SJSA1 (cell line): ENCODE data around the gene RAD23B. TPM values are rescaled to one million over a fixed set of nuclear protein-coding genes. Genes with fewer than 3 reads are reported as not detected.
"Not testable (repeated sequence)": the region's sequence is repeated elsewhere in the genome, so short reads cannot be mapped to it uniquely, and the experiment has no call there.

Experiments used
- DNase-seq, 2 experiments: peaks; one replicate each; pipeline ENCODE4 v3.0.0-alpha.2; 2015 to 2020; ENCODE audit warnings: low spot score in 2 of 2, low read depth in 1 of 2
- H3K27ac ChIP-seq: fragments of 250-450 bp; sonication (Bioruptor Pico); 2 replicates; pipeline ENCODE4 v1.5.1; 2020; ENCODE audit warnings: mild to moderate bottlenecking, moderate library complexity
- H3K27me3 ChIP-seq: fragments of 250-450 bp; sonication (Bioruptor Pico); replicated peaks from 2 replicates; pipeline ENCODE4 v1.5.1; 2020; ENCODE audit warnings: mild to moderate bottlenecking, moderate library complexity
- H3K36me3 ChIP-seq: fragments of 250-450 bp; sonication (Bioruptor Pico); 2 replicates; pipeline ENCODE4 v1.5.1; 2020; ENCODE audit warnings: mild to moderate bottlenecking
- H3K4me1 ChIP-seq: fragments of 250-450 bp; sonication (Bioruptor Pico); replicated peaks from 2 replicates; pipeline ENCODE4 v1.6.1; 2021; ENCODE audit warnings: mild to moderate bottlenecking
- H3K4me3 ChIP-seq: fragments of 250-450 bp; sonication (Bioruptor Pico); 2 replicates; pipeline ENCODE4 v1.5.1; 2020; ENCODE audit warnings: mild to moderate bottlenecking
- H3K9me3 ChIP-seq: fragments of 250-450 bp; sonication (Bioruptor Pico); replicated peaks from 2 replicates; pipeline ENCODE4 v1.5.1; 2020; ENCODE audit warnings: mild to moderate bottlenecking
- total RNA-seq: library from RNA; depleted of rRNA; stranded (reverse); fragments of >200 nt; shearing (Covaris generic); gene quantifications from 2 replicates; pipeline ENCODE4 v1.2.3, GENCODE V29; 2014

The RAD23B gene
- total RNA-seq, 1 experiment from 2014 or later = 81.2 TPM

- Histone ChIP-seq H3K36me3 (no peaks in the 10 kb centered on the region), H3K4me1 (no peaks in the 10 kb centered on the region), H3K4me3 (no peak overlapping the region), H3K9me3 (no peaks in the 10 kb centered on the region), H3K27ac (no peak overlapping the region), H3K27me3 (no peaks in the 10 kb centered on the region)
- DNase-seq = no peak
These were observed 24.2 kb upstream of the RAD23B start for GRCh38 chr9:107258919-107259318.

GRCh38 chr9:107259751-107260313 is 23.2 kb upstream of the RAD23B start:
- H3K9me3 ChIP-seq, H3K27ac ChIP-seq, H3K36me3 ChIP-seq, DNase-seq, H3K4me1 ChIP-seq, H3K27me3 ChIP-seq, H3K4me3 ChIP-seq: not testable (repeated sequence)

GRCh38 chr9:107260437-107261081 is 22.5 kb upstream of the RAD23B start:
- no peaks in the 10 kb centered on the region for H3K4me1 ChIP-seq
- no peaks in the 10 kb centered on the region for H3K27me3 ChIP-seq
- DNase-seq = no peak
- no peaks in the 10 kb centered on the region for H3K9me3 ChIP-seq
- H3K36me3 ChIP-seq = no peaks in the 10 kb centered on the region
- H3K4me3 ChIP-seq = no peak overlapping the region
- H3K27ac ChIP-seq = no peak overlapping the region

GRCh38 chr9:107261106-107261505 is 22.0 kb upstream of the RAD23B start:
- Histone ChIP-seq H3K27ac (no peak overlapping the region), H3K4me1 (no peaks in the 10 kb centered on the region), H3K36me3 (no peaks in the 10 kb centered on the region), H3K9me3 (no peaks in the 10 kb centered on the region), H3K27me3 (no peaks in the 10 kb centered on the region), H3K4me3 (no peak overlapping the region)
- DNase-seq = no peak

GRCh38 chr9:107263289-107263688 is 19.8 kb upstream of the RAD23B start:
- Histone ChIP-seq H3K36me3 (no peaks in the 10 kb centered on the region), H3K9me3 (no peaks in the 10 kb centered on the region), H3K4me3 (no peak overlapping the region), H3K27ac (no peak overlapping the region), H3K27me3 (no peaks in the 10 kb centered on the region), H3K4me1 (no peaks in the 10 kb centered on the region)
- DNase-seq = no peak

GRCh38 chr9:107266624-107267368 is 16.3 kb upstream of the RAD23B start:
- no peaks in the 10 kb centered on the region for H3K9me3 ChIP-seq
- no peaks in the 10 kb centered on the region for H3K36me3 ChIP-seq
- H3K4me1 ChIP-seq = no peaks in the 10 kb centered on the region
- H3K4me3 ChIP-seq = no peak overlapping the region
- DNase-seq = no peak
- H3K27ac ChIP-seq = no peak overlapping the region
- no peaks in the 10 kb centered on the region for H3K27me3 ChIP-seq

GRCh38 chr9:107268560-107268959 is 14.5 kb upstream of the RAD23B start:
- Histone ChIP-seq H3K4me1 (no peaks in the 10 kb centered on the region), H3K36me3 (no peaks in the 10 kb centered on the region), H3K4me3 (no peak overlapping the region), H3K9me3 (no peaks in the 10 kb centered on the region), H3K27me3 (no peaks in the 10 kb centered on the region), H3K27ac (no peak overlapping the region)
- no peak for DNase-seq

GRCh38 chr9:107269254-107269653 is 13.8 kb upstream of the RAD23B start:
- no peaks in the 10 kb centered on the region for H3K36me3 ChIP-seq
- no peaks in the 10 kb centered on the region for H3K9me3 ChIP-seq
- no peaks in the 10 kb centered on the region for H3K27me3 ChIP-seq
- H3K4me1 ChIP-seq = peaks cover 5% of the 10 kb centered on the region
- no peak overlapping the region for H3K4me3 ChIP-seq
- no peak overlapping the region for H3K27ac ChIP-seq
- no peak for DNase-seq

GRCh38 chr9:107269681-107270080 is 13.4 kb upstream of the RAD23B start:
- no peaks in the 10 kb centered on the region for H3K36me3 ChIP-seq
- DNase-seq = no peak
- peaks cover 9% of the 10 kb centered on the region for H3K4me1 ChIP-seq
- no peak overlapping the region for H3K4me3 ChIP-seq
- H3K27ac ChIP-seq = no peak overlapping the region
- no peaks in the 10 kb centered on the region for H3K27me3 ChIP-seq
- no peaks in the 10 kb centered on the region for H3K9me3 ChIP-seq

GRCh38 chr9:107270082-107270481 is 13.0 kb upstream of the RAD23B start:
- Histone ChIP-seq H3K27me3 (no peaks in the 10 kb centered on the region), H3K9me3 (no peaks in the 10 kb centered on the region), H3K4me1 (peaks cover 12% of the 10 kb centered on the region), H3K4me3 (no peak overlapping the region), H3K36me3 (no peaks in the 10 kb centered on the region), H3K27ac (no peak overlapping the region)
- no peak for DNase-seq

- no peaks in the 10 kb centered on the region for H3K9me3 ChIP-seq
- no peak for DNase-seq
- no peak overlapping the region for H3K27ac ChIP-seq
- no peaks in the 10 kb centered on the region for H3K36me3 ChIP-seq
- H3K4me1 ChIP-seq = peaks cover 17% of the 10 kb centered on the region
- no peaks in the 10 kb centered on the region for H3K27me3 ChIP-seq
- no peak overlapping the region for H3K4me3 ChIP-seq
These were observed 12.5 kb upstream of the RAD23B start for GRCh38 chr9:107270580-107270979.

- Histone ChIP-seq H3K4me1 (peaks cover 18% of the 10 kb centered on the region), H3K27me3 (no peaks in the 10 kb centered on the region), H3K9me3 (no peaks in the 10 kb centered on the region), H3K27ac (no peak overlapping the region), H3K36me3 (no peaks in the 10 kb centered on the region), H3K4me3 (no peak overlapping the region)
- DNase-seq = no peak
These were observed 9.4 kb upstream of the RAD23B start for GRCh38 chr9:107273634-107274033.

GRCh38 chr9:107274096-107274495 is 9.0 kb upstream of the RAD23B start:
- no peak overlapping the region for H3K4me3 ChIP-seq
- no peaks in the 10 kb centered on the region for H3K27me3 ChIP-seq
- H3K27ac ChIP-seq = no peak overlapping the region; the same call in 1 of the 2 replicates
- no peaks in the 10 kb centered on the region for H3K36me3 ChIP-seq
- H3K9me3 ChIP-seq = no peaks in the 10 kb centered on the region
- peaks cover 18% of the 10 kb centered on the region for H3K4me1 ChIP-seq
- no peak for DNase-seq

- DNase-seq = peak; percentile 64 to 81
- peaks cover 18% of the 10 kb centered on the region for H3K4me1 ChIP-seq
- H3K9me3 ChIP-seq = no peaks in the 10 kb centered on the region
- peak overlapping the region; percentile 60 for H3K27ac ChIP-seq
- H3K27me3 ChIP-seq = no peaks in the 10 kb centered on the region
- no peak overlapping the region for H3K4me3 ChIP-seq
- no peaks in the 10 kb centered on the region for H3K36me3 ChIP-seq
These were observed 8.1 kb upstream of the RAD23B start for GRCh38 chr9:107274953-107275422.
